Omental fat pad (tissue), 4 donors: ENCODE data around the gene NUP62CL. TPM values are rescaled to one million over a fixed set of nuclear protein-coding genes. Genes with fewer than 3 reads are reported as not detected.
"Not testable (repeated sequence)": the region's sequence is repeated elsewhere in the genome, so short reads cannot be mapped to it uniquely, and the experiment has no call there.

Experiments
- ATAC-seq: fragments of 150-250 bp; one replicate; pipeline ENCODE4 v1.9.1; 2016; ENCODE audit warnings: mild to moderate bottlenecking, moderate library complexity; ENCODE audit not compliant: low FRiP score
- DNase-seq: peaks from one replicate; pipeline ENCODE4 v3.0.0-alpha.2; 2019; ENCODE audit warnings: low spot score
- total RNA-seq, 4 donors: library from RNA; depleted of rRNA; stranded (reverse); fragments of >200 nt; gene quantifications; one replicate each; pipeline ENCODE4 v1.1.0, GENCODE V29; 2016
- TF ChIP-seq, protein P1 (sequence below), 3 donors: fragments of 450-650 bp; IDR thresholded peaks; one replicate each; pipeline ENCODE4 v1.5.1; 2016 to 2017; ENCODE audit warnings: antibody characterized with exemption in 3 of 3, mild to moderate bottlenecking in 3 of 3, moderate library complexity in 2 of 3

NUP62CL gene
- total RNA-seq, 4 donors from 2014 or later = 0.74 to 0.84 TPM; not detected in 2

- DNase-seq (no peak), ATAC-seq (no peak)
- TF ChIP-seq, protein P1, sequence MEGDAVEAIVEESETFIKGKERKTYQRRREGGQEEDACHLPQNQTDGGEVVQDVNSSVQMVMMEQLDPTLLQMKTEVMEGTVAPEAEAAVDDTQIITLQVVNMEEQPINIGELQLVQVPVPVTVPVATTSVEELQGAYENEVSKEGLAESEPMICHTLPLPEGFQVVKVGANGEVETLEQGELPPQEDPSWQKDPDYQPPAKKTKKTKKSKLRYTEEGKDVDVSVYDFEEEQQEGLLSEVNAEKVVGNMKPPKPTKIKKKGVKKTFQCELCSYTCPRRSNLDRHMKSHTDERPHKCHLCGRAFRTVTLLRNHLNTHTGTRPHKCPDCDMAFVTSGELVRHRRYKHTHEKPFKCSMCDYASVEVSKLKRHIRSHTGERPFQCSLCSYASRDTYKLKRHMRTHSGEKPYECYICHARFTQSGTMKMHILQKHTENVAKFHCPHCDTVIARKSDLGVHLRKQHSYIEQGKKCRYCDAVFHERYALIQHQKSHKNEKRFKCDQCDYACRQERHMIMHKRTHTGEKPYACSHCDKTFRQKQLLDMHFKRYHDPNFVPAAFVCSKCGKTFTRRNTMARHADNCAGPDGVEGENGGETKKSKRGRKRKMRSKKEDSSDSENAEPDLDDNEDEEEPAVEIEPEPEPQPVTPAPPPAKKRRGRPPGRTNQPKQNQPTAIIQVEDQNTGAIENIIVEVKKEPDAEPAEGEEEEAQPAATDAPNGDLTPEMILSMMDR (IDR thresholded peaks at IDR 0.05) = no peak
Measured at GRCh38 chrX:107207089-107207488, 856 bp upstream of the NUP62CL start.

GRCh38 chrX:107206697-107207065 is 448 bp upstream of the NUP62CL start:
- ATAC-seq (no peak), DNase-seq (no peak)
- TF ChIP-seq, protein P1 (IDR thresholded peaks at IDR 0.05) = no peak

- ATAC-seq (no peak), DNase-seq (no peak)
- TF ChIP-seq, protein P1 (IDR thresholded peaks at IDR 0.05) = no peak
Measured at GRCh38 chrX:107204068-107204605, 2.1 kb downstream of the NUP62CL start.

GRCh38 chrX:107199491-107199890 is 6.7 kb downstream of the NUP62CL start:
- DNase-seq = no peak
- no peak for ATAC-seq
- TF ChIP-seq, protein P1 (IDR thresholded peaks at IDR 0.05) = no peak

GRCh38 chrX:107198074-107198473 is 8.2 kb downstream of the NUP62CL start:
- ATAC-seq, DNase-seq: not testable (repeated sequence)

GRCh38 chrX:107197319-107197718 is 8.9 kb downstream of the NUP62CL start:
- ATAC-seq (no peak), DNase-seq (no peak)
- TF ChIP-seq, protein P1 (IDR thresholded peaks at IDR 0.05) = no peak

DNA sequence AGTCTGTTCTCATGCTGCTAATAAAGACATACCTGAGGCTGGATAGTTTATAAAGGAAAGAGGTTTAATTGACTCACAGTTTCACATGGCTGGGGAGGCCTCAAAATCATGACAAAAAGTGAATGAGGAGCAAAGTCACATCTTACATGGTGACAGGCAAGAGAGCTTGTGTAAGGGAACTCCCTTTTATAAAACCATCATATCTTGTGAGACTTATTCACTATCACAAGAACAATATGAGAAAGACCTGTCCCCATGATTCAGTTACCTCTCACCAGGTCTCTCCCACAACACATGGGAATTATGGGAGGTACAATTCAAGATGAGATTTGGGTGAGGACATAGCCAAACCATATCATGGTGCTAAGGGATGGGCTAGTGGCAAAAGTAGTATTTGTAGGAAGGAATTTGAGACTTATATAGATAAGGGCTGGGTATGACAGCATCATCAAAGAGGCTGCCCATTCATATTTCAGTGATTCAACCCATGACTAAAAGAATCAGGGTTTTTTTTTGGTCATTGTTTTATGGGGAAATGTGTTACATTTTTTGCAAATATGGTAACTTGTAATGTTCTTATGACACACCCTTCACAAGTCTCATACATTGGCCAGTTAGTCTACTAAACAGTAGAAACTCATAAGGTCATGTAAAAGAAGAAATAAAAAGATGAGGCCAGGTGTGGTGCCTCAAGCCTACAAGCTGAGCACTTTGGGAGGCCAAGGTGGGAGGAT is 34.7 kb downstream of the NUP62CL start:
- no peak for DNase-seq
- ATAC-seq = no peak
- TF ChIP-seq, protein P1 (IDR thresholded peaks at IDR 0.05) = no peak
